22Rv1 (cell line): ENCODE measurements around the gene POFUT2.

Experiments used
- ZFX ChIP-seq: fragments of 450-650 bp; IDR thresholded peaks from 2 replicates; pipeline ENCODE4 v1.6.1; 2017; ENCODE audit warnings: antibody characterized with exemption, borderline replicate concordance
- TF ChIP-seq, protein P1 (sequence below): fragments of 450-650 bp; IDR thresholded peaks from 2 replicates; pipeline ENCODE4 v1.5.1; 2017; ENCODE audit warnings: mild to moderate bottlenecking

- TF ChIP-seq, protein P1, sequence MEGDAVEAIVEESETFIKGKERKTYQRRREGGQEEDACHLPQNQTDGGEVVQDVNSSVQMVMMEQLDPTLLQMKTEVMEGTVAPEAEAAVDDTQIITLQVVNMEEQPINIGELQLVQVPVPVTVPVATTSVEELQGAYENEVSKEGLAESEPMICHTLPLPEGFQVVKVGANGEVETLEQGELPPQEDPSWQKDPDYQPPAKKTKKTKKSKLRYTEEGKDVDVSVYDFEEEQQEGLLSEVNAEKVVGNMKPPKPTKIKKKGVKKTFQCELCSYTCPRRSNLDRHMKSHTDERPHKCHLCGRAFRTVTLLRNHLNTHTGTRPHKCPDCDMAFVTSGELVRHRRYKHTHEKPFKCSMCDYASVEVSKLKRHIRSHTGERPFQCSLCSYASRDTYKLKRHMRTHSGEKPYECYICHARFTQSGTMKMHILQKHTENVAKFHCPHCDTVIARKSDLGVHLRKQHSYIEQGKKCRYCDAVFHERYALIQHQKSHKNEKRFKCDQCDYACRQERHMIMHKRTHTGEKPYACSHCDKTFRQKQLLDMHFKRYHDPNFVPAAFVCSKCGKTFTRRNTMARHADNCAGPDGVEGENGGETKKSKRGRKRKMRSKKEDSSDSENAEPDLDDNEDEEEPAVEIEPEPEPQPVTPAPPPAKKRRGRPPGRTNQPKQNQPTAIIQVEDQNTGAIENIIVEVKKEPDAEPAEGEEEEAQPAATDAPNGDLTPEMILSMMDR, result no peak
- no peak for TF ChIP-seq ZFX
Observed at GRCh38 chr21:45330075-45330781, 42.5 kb upstream of the POFUT2 start.
